ENCODE measurements around the gene FYN.

FYN gene

DNA sequence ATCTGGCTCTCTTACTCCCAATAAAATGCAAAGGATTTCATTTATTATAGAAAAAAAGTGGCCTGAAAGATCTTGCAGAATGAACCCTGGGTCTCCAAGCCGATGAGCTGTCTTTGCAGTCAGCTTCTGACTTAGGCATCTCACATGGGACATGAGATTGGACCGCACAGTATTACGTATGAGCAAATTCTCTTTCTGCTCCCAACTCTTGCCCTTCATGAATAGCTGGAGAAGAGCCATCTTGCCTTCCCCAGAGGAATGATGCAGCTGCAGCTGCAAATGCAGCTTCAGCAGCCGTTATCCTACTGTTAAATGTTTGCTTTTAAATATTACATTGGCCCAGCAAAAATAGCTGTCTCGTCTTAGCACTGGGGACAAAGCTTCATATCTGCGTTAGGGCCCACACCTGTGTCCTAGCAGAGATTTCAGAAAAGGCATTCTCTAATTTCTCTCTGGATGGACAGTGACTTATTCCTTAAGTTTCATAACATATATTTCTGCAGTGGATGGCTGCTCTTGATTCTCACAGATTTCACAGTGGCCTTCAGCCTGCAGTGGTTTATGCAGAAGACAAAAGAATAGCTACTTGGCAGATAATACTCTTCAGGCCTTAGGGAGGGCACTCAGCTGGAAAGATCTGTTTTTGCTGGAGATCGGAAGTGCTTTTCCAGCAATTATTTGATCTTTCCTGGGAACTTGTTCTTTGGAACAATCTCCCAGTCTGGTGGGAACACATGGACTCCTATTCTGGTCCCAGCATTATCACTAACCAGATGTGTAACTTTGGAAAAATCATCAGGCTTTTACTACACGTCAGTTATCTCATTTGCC lies 129.2 kb downstream of the FYN start:
- Histone ChIP-seq H3K9ac (ENCODE audit: low read depth, low read length) (no peak overlapping the region), H3K27ac (ENCODE audit: low read depth, low read length) (no peak overlapping the region), H3K4me1 (ENCODE audit: control insufficient read depth, insufficient read depth, low read length) (peaks cover 19% of the 10 kb centered on the region), H3K27me3 (ENCODE audit: control insufficient read depth, insufficient read depth, low read length) (no peaks in the 10 kb centered on the region), H3K9me3 (ENCODE audit: control insufficient read depth, insufficient read depth, low read length) (no peaks in the 10 kb centered on the region), H3K36me3 (ENCODE audit: control insufficient read depth, insufficient read depth, low read length) (no peaks in the 10 kb centered on the region), H3K4me3 (ENCODE audit: low read depth, low read length) (no peak overlapping the region)

DNA sequence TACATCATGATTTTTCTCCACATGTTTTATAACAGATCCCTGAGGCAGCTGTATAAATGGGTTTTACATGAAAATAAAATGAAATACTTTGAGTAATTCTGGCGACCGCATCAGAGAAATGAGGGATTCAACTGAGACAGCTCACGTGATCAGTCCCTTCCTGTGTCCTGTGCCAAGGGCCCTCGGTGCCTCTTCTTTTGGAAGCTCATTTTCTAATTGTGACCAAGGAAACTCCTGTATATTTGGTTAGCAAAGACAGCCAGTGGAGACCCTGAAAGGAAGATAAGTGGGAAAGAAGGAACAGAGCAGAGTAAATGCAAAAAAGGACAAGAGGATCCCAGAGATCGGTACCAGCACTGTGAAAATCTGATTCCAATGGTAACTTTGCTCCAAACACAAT lies 129.9 kb downstream of the FYN start:
- H3K4me3 ChIP-seq (ENCODE audit: low read depth, low read length), result no peak overlapping the region
- no peak overlapping the region for H3K27ac ChIP-seq (ENCODE audit: low read depth, low read length)
- no peaks in the 10 kb centered on the region for H3K27me3 ChIP-seq (ENCODE audit: control insufficient read depth, insufficient read depth, low read length)
- H3K4me1 ChIP-seq (ENCODE audit: control insufficient read depth, insufficient read depth, low read length), result peaks cover 19% of the 10 kb centered on the region
- H3K9ac ChIP-seq (ENCODE audit: low read depth, low read length), result no peak overlapping the region
- no peaks in the 10 kb centered on the region for H3K36me3 ChIP-seq (ENCODE audit: control insufficient read depth, insufficient read depth, low read length)
- H3K9me3 ChIP-seq (ENCODE audit: control insufficient read depth, insufficient read depth, low read length), result no peaks in the 10 kb centered on the region

DNA sequence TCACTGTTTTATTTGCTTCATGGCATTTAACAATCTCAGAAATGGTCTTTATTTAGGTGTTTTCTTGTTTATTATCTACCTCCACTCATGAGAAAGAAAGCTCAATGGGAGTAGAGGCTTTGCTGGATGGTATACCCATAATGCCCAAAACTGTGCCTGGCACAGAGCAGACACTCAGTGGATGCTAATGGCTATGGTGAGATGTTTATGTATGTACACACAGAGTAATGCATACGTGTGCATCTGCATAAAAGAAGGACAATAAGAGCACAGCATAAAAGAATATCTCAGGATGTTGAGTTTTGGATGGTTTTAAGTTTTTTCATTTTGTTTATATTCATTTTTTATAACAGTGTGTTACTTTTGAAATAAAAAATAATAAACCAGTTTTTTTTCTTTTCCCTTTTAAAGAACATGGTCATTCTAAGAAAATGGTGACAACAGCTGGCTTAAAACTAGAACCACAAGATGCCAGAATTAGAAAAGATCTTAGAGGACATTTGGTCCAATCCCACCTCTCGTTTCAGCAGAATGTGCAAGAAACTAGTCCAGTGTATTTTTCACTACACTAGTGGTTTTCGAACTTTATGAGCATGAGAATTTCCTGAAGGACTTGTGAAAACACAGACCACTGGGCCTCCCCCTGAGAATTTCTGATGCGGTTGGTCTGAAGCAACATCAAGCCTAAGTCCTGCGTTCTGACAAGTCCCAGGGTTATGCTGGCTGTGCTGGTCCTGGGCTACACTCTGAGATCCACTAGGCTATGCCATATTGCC lies 131.9 kb downstream of the FYN start:
- Histone ChIP-seq H3K4me1 (ENCODE audit: control insufficient read depth, insufficient read depth, low read length) (peaks cover 10% of the 10 kb centered on the region), H3K9ac (ENCODE audit: low read depth, low read length) (no peak overlapping the region), H3K4me3 (ENCODE audit: low read depth, low read length) (no peak overlapping the region), H3K27ac (ENCODE audit: low read depth, low read length) (no peak overlapping the region), H3K36me3 (ENCODE audit: control insufficient read depth, insufficient read depth, low read length) (no peaks in the 10 kb centered on the region), H3K27me3 (ENCODE audit: control insufficient read depth, insufficient read depth, low read length) (no peaks in the 10 kb centered on the region), H3K9me3 (ENCODE audit: control insufficient read depth, insufficient read depth, low read length) (no peaks in the 10 kb centered on the region)

DNA sequence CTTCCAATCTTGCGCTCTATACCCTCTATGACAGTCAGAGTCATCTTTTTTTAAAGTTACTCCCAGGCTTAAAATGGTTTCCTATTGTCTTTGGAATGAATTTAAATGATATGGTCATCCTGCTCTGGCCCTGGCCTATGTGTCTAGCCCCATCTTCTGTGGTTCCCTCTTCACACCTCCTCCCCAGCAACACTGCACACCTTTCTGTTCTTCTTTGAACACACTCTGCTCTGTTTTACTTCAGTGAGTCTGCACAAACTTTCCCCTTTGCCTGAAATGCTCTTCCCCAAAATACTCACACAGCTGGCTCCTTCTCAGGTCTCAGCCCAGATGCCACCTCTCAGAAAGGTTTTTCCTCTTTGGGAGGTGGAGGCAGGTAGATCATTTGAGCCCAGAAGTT lies 132.7 kb downstream of the FYN start:
- Histone ChIP-seq H3K27ac (ENCODE audit: low read depth, low read length) (no peak overlapping the region), H3K9ac (ENCODE audit: low read depth, low read length) (no peak overlapping the region)

DNA sequence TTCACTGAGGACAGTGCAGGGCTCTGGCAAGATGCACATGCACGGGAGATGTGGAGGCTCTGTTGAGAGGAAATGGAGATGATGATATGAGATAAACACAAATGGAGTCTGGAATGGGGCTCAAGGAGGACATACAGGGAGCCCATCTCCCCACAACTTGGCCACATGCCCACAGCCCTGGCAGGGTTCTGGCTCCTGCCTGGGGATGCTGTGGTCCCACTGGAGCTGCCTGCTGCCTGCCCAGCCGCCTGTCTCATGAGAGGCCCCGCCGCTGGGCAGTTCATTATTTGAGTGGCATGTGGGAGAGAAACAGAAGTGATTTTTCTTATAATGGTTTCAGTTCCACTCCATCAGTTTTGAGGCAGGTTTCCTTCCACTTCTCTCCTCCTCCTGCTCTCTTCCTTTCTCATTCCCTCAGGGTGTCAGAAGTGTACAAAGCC lies 134.0 kb downstream of the FYN start:
- Histone ChIP-seq H3K4me1 (ENCODE audit: control insufficient read depth, insufficient read depth, low read length) (no peaks in the 10 kb centered on the region), H3K27ac (ENCODE audit: low read depth, low read length) (no peak overlapping the region), H3K36me3 (ENCODE audit: control insufficient read depth, insufficient read depth, low read length) (no peaks in the 10 kb centered on the region), H3K27me3 (ENCODE audit: control insufficient read depth, insufficient read depth, low read length) (no peaks in the 10 kb centered on the region), H3K4me3 (ENCODE audit: low read depth, low read length) (no peak overlapping the region), H3K9me3 (ENCODE audit: control insufficient read depth, insufficient read depth, low read length) (no peaks in the 10 kb centered on the region), H3K9ac (ENCODE audit: low read depth, low read length) (no peak overlapping the region)

More for the DNA sequence above, 132.7 kb downstream of the FYN start:
- no peaks in the 10 kb centered on the region for H3K27me3 ChIP-seq (ENCODE audit: control insufficient read depth, insufficient read depth, low read length)
- no peaks in the 10 kb centered on the region for H3K9me3 ChIP-seq (ENCODE audit: control insufficient read depth, insufficient read depth, low read length)
- H3K4me1 ChIP-seq (ENCODE audit: control insufficient read depth, insufficient read depth, low read length), result peaks cover 5% of the 10 kb centered on the region; the same call in 1 of the 2 replicates
- H3K4me3 ChIP-seq (ENCODE audit: low read depth, low read length), result no peak overlapping the region
- H3K36me3 ChIP-seq (ENCODE audit: control insufficient read depth, insufficient read depth, low read length), result no peaks in the 10 kb centered on the region

DNA sequence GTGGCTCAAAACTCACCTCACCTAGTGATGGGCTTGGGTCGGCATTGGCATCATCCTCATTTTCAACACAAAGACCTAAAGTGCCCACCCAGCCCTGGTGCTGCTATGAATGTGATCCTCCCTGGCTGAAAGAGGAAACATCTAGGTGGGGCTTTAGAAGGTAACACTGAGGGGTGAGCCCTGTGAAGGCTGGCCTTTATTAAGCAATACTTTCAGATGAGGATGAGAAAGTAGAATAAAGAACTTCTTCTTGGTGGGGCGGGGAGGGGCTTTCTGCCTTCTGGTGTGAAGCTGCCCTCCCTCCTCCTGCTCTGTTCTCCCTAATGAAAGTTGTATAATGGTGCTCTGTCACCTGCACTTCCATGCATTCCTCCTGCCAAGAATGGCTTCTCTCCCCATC lies 134.6 kb downstream of the FYN start:
- Histone ChIP-seq H3K4me3 (ENCODE audit: low read depth, low read length) (no peak overlapping the region), H3K36me3 (ENCODE audit: control insufficient read depth, insufficient read depth, low read length) (no peaks in the 10 kb centered on the region), H3K27me3 (ENCODE audit: control insufficient read depth, insufficient read depth, low read length) (no peaks in the 10 kb centered on the region), H3K9ac (ENCODE audit: low read depth, low read length) (no peak overlapping the region), H3K9me3 (ENCODE audit: control insufficient read depth, insufficient read depth, low read length) (no peaks in the 10 kb centered on the region), H3K4me1 (ENCODE audit: control insufficient read depth, insufficient read depth, low read length) (no peaks in the 10 kb centered on the region), H3K27ac (ENCODE audit: low read depth, low read length) (no peak overlapping the region)

DNA sequence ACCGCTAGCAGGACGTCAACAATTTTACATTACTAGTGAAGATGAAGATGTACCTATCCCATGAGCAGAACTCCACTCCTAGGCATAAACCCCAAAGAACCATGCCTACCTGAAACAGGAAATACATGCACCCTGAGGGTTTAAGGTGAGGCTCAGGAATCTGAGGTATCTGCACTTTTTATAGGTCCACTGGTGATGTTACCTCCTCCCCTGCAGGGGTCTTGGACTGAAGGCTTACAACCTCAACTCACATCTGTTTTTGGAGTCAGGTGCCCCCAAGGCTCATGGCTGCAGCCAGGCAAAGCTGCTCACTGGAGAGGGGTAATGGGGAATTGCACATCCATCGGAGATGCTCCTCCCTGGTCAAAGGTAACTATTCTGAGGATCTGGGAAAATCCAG lies 135.1 kb downstream of the FYN start:
- H3K9me3 ChIP-seq (ENCODE audit: control insufficient read depth, insufficient read depth, low read length), result peaks cover 3% of the 10 kb centered on the region; the same call in 1 of the 2 replicates
- H3K9ac ChIP-seq (ENCODE audit: low read depth, low read length), result no peak overlapping the region
- H3K4me1 ChIP-seq (ENCODE audit: control insufficient read depth, insufficient read depth, low read length), result no peaks in the 10 kb centered on the region
- H3K27me3 ChIP-seq (ENCODE audit: control insufficient read depth, insufficient read depth, low read length), result no peaks in the 10 kb centered on the region
- H3K4me3 ChIP-seq (ENCODE audit: low read depth, low read length), result no peak overlapping the region
- H3K36me3 ChIP-seq (ENCODE audit: control insufficient read depth, insufficient read depth, low read length), result no peaks in the 10 kb centered on the region
- no peak overlapping the region for H3K27ac ChIP-seq (ENCODE audit: low read depth, low read length)

DNA sequence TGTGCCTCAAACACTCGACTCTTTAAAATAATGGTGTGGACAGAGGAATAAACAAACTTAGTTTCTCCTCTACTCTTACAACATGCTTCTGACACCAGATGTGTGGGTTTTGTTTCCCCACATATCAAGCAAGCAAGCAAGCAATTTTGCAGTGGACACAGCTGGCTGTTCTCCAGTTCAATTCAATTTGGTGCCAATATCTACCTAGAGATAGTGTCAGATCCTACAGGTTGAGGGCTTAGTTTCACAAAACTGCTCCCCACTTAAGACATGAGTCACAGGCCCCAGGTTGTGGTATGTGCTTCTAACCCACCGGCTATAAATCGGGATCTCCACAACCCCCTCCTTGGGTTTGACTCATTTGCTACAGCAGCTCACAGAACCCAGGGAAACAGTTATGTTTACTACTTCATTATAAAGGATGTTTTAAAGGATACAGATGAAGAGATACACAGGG lies 136.2 kb downstream of the FYN start:
- no peaks in the 10 kb centered on the region for H3K4me1 ChIP-seq (ENCODE audit: control insufficient read depth, insufficient read depth, low read length)
- no peak overlapping the region for H3K27ac ChIP-seq (ENCODE audit: low read depth, low read length)
- no peak overlapping the region for H3K9ac ChIP-seq (ENCODE audit: low read depth, low read length)

DNA sequence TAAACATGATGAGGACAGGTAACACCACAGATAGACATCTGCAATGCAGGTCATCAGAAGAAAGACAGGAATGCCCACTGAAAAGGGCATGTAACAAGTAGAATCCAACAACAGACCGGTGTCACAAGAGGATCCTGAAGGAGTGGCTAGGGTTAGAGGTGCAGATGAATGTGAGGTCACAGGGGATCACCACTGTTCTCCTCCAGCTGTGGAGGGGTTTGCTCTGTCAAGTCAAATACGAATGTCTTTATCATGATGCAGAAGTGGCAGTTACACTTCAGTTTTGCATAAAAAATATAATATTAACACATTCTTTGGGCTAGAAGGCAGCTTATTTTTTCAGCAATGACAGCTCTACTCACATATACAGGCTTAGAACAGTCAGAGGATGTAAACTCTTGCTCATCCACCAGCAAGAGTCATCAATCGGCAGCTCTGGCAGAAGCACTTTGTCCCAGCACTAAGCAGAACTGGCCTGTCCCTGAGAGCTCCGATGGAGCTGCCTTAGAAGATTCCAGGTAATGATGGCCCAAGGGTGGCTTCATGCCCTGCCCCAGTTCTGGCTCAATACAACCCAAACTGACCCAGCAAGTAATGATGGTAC lies 137.1 kb downstream of the FYN start:
- H3K27ac ChIP-seq (ENCODE audit: low read depth, low read length), result no peak overlapping the region
- no peak overlapping the region for H3K9ac ChIP-seq (ENCODE audit: low read depth, low read length)
- peaks cover 9% of the 10 kb centered on the region for H3K4me1 ChIP-seq (ENCODE audit: control insufficient read depth, insufficient read depth, low read length)
- H3K27me3 ChIP-seq (ENCODE audit: control insufficient read depth, insufficient read depth, low read length), result no peaks in the 10 kb centered on the region
- H3K4me3 ChIP-seq (ENCODE audit: low read depth, low read length), result no peak overlapping the region
- H3K9me3 ChIP-seq (ENCODE audit: control insufficient read depth, insufficient read depth, low read length), result peaks cover 11% of the 10 kb centered on the region
- no peaks in the 10 kb centered on the region for H3K36me3 ChIP-seq (ENCODE audit: control insufficient read depth, insufficient read depth, low read length)

More for the DNA sequence above, 136.2 kb downstream of the FYN start:
- Histone ChIP-seq H3K36me3 (ENCODE audit: control insufficient read depth, insufficient read depth, low read length) (no peaks in the 10 kb centered on the region), H3K27me3 (ENCODE audit: control insufficient read depth, insufficient read depth, low read length) (no peaks in the 10 kb centered on the region), H3K9me3 (ENCODE audit: control insufficient read depth, insufficient read depth, low read length) (peaks cover 11% of the 10 kb centered on the region), H3K4me3 (ENCODE audit: low read depth, low read length) (no peak overlapping the region)

DNA sequence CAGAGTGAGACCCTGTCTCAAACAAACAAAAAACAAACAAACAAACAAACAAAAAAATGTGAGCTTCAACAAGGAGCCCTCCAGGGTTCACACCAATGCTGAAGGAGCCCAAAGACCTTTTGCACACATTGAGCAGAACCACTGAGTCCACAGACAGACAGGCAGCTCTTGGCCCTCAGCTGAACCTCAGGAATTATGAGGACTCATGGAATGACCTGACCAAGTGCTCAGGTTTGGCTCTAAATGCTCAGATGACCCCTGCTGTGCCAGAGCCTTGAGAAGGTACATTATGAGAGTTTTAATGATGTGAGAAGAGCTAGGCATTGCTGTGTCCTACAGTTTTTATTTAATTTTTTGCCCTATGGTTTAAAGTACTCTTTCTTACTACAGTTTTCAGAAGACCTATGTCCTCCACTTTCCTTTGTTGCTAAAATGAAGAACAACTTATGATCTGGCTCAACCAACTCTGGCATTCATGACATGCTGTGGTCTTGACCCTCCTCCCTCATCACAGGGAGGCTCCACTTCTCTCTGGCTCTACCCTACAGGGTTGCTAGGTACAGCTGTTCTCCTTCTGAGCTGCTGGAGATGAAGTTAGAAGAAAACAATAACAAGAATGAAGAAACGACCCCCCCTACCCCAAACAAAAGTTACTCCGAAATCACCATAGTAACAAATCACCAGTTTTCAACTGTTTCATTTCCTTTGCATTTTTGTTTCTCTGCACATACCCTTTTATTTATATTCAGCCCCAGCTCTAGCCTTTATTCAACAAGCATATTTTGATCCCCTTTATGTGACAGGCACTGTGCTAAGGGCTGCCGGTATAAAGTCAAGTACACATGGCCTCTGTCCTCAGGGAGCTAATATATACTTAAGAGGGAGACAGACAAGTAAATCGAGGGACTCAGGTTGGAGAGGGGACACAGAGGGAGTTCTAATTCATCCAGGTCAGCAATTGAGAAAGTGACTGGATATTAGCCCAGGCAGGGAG lies 138.9 kb downstream of the FYN start:
- no peak overlapping the region for H3K9ac ChIP-seq (ENCODE audit: low read depth, low read length)
- H3K4me3 ChIP-seq (ENCODE audit: low read depth, low read length), result no peak overlapping the region
- no peaks in the 10 kb centered on the region for H3K27me3 ChIP-seq (ENCODE audit: control insufficient read depth, insufficient read depth, low read length)
- H3K4me1 ChIP-seq (ENCODE audit: control insufficient read depth, insufficient read depth, low read length), result peaks cover 13% of the 10 kb centered on the region
- H3K27ac ChIP-seq (ENCODE audit: low read depth, low read length), result no peak overlapping the region
- peaks cover 11% of the 10 kb centered on the region for H3K9me3 ChIP-seq (ENCODE audit: control insufficient read depth, insufficient read depth, low read length)
- H3K36me3 ChIP-seq (ENCODE audit: control insufficient read depth, insufficient read depth, low read length), result no peaks in the 10 kb centered on the region

Measured in HUES48 (cell line).